ENCODE data around the gene ITGBL1.

DNA sequence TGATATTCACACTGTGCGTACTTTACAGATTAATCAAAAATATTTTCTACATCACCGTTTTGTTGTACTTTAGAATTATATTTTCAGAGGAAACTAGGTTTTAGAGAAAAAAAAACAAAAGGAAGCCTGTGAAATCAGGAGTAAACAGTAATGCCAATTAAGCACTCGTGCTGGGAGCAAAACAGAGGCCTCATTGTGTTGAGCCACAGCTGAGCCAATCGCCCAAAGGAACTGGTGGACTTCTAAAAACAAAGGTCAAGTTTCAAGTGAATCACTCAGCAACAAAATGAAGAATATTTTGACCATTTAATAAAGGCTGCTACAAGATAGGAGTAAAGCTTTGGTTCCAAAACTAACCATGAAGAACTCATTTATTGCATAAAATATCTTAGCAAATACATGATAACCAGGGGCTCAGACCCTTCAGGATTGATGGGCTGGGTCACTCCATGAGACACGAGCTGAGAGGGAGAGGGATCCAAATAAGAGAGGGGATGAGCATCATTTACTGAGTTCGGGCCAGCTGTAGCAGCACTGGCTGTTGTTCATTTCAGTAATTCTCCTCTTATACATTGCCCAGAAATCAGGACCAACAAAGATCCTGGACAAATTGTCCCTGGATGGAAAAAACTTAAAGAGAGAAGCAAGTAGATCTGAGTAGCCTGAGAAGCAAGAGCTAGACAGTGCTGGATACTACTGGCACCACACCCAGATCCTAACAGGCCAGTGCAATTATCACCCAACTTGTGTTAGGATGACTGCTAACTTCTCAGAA is 27.9 kb upstream of the ITGBL1 start:
- TF ChIP-seq EZH2 (IDR thresholded peaks at IDR 0.05; ENCODE audit: borderline replicate concordance, low read depth, low read length, severe bottlenecking) (no peak), CTCF (IDR thresholded peaks at IDR 0.05; ENCODE audit: borderline replicate concordance, extremely low read depth, low read length, poor library complexity, severe bottlenecking) (no peak)
